Measurements from ENCODE around the gene DCDC2B. TPM values are rescaled to one million over a fixed set of nuclear protein-coding genes. Genes with fewer than 3 reads are reported as not detected.
"Not testable (repeated sequence)": the region's sequence is repeated elsewhere in the genome, so short reads cannot be mapped to it uniquely, and the experiment has no call there.

Gene DCDC2B
- not detected for total RNA-seq

DNA sequence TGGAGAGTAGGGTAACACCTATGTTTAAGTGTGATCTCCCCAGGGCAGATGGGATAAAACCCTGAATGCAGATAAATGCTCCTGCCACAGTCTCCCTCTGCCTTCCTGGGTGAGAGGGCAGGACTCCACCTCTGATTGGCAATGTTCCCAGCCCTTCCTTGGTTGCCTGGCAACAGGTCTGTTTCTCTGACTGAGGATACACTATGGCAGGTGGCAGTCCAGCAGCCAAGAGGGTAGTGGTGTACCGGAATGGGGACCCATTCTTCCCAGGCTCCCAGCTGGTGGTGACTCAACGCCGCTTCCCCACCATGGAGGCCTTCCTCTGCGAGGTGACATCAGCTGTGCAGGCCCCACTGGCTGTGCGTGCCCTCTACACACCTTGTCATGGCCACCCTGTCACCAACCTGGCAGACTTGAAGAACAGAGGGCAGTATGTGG lies at the start of gene DCDC2B:
TSS of gene DCDC2B (plus strand) at position 199 of the 438 bp plus-strand sequence. CDS start at position 204, 5 bp downstream.
- H3K4me3 Mint-ChIP-seq = no peak within 1 kb of the TSS
- DNase-seq (no peak), ATAC-seq (no peak)
- no peaks in the 10 kb centered on the region for H3K9me3 Mint-ChIP-seq
- H3K4me1 Mint-ChIP-seq (ENCODE audit: low read depth) = peaks cover 15% of the 10 kb centered on the region
- H3K27me3 Mint-ChIP-seq (ENCODE audit: low read depth) = no peaks in the 10 kb centered on the region
- no peaks in the 10 kb centered on the region for H3K36me3 Mint-ChIP-seq (ENCODE audit: insufficient read depth)

DNA sequence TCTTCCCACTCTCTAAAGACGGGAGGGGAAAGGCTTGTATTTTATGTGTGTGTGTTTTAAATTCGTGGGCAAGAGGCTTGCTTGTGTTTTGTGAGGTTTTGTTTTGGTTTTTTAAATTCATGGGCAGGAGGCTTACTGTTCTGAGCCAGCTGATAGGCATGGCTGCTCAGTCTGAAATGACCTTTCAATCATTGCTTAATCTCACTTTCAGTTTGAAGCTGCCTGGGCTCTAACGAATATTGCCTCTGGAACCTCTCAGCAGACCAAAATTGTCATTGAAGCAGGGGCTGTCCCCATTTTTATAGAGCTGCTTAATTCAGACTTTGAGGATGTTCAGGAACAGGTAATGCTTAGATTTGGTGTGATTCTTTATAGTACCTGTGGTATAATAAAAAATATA lies 49.7 kb upstream of the DCDC2B start:
- ATAC-seq = no peak
- no peaks in the 10 kb centered on the region for H3K4me1 Mint-ChIP-seq (ENCODE audit: low read depth)
- H3K36me3 Mint-ChIP-seq (ENCODE audit: insufficient read depth) = peaks cover 44% of the 10 kb centered on the region

DNA sequence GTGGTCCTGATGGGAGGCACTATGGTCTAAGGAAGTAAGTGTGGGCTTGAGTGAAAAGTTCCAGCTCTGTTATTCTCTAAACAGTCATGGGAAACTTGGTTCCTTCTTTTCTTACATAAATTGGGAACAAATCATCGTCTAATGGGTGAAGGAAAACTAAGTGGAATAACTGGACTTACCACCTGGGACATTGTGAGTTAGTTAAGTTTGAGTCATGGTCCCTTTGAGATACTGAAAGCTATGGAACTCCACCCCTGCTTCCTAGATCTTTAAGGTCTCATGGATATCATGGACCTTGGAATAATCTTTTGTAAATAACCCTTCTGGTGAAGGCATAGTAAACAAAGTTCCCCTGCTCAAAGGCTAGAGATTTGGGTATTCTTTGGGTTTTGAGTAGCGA lies 45.5 kb upstream of the DCDC2B start:
- no peaks in the 10 kb centered on the region for H3K27me3 Mint-ChIP-seq (ENCODE audit: low read depth)
- H3K9me3 Mint-ChIP-seq = no peaks in the 10 kb centered on the region
- ATAC-seq (no peak), DNase-seq (no peak)
- H3K36me3 Mint-ChIP-seq (ENCODE audit: insufficient read depth) = peaks cover 32% of the 10 kb centered on the region
- no peak overlapping the region for H3K4me3 Mint-ChIP-seq
- H3K4me1 Mint-ChIP-seq (ENCODE audit: low read depth) = no peaks in the 10 kb centered on the region

More for the DNA sequence above, 49.7 kb upstream of the DCDC2B start:
- no peak for DNase-seq
- Mint-ChIP-seq H3K27me3 (ENCODE audit: low read depth) (no peaks in the 10 kb centered on the region), H3K4me3 (no peak overlapping the region), H3K9me3 (no peaks in the 10 kb centered on the region)

DNA sequence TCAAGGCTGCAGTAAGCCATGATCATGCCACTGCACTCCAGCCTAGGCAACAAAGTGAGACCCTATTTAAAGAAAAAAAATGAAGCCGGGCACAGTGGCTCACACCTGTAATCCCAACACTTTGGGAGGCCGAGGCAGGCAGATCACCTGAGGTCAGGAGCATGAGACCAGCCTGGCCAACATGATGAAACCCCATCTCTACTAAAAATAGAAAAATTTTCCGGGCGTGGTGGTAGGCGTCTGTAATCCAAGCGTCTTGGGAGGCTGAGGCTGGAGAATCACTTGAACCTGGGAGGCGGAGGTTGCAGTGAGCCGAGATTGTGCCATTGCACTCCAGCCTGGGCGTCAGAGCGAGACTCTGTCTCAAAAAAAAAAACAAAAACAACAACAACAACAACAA lies 43.3 kb upstream of the DCDC2B start:
- H3K4me1 Mint-ChIP-seq (ENCODE audit: low read depth); H3K9me3 Mint-ChIP-seq; H3K27me3 Mint-ChIP-seq (ENCODE audit: low read depth); H3K4me3 Mint-ChIP-seq; DNase-seq; ATAC-seq: not testable (repeated sequence)
- peaks cover 33% of the 10 kb centered on the region for H3K36me3 Mint-ChIP-seq (ENCODE audit: insufficient read depth)

DNA sequence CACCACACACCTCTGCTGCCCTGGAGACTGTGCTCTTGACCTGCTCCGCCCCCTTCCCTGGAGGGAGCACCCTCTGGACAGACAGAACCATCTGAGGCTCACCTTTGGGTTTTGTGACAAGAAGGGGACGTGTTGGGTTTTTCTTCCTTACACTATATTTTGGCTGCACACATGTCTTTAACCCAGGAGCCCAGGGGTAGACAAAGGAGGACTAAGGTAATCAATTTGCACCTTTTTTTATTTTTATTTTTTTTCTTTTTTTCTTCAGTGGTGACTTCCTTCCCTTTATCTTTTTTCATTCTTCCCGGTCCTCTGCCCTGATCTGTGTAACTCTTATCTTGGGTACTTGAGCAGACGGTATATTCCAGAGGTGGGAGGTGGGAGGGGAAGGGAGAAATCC lies 37.9 kb upstream of the DCDC2B start:
- Mint-ChIP-seq H3K27me3 (ENCODE audit: low read depth) (no peaks in the 10 kb centered on the region), H3K9me3 (no peaks in the 10 kb centered on the region), H3K4me3 (no peak overlapping the region), H3K36me3 (ENCODE audit: insufficient read depth) (peaks cover 40% of the 10 kb centered on the region), H3K4me1 (ENCODE audit: low read depth) (peaks cover 9% of the 10 kb centered on the region)
- no peak for ATAC-seq
- no peak for DNase-seq

DNA sequence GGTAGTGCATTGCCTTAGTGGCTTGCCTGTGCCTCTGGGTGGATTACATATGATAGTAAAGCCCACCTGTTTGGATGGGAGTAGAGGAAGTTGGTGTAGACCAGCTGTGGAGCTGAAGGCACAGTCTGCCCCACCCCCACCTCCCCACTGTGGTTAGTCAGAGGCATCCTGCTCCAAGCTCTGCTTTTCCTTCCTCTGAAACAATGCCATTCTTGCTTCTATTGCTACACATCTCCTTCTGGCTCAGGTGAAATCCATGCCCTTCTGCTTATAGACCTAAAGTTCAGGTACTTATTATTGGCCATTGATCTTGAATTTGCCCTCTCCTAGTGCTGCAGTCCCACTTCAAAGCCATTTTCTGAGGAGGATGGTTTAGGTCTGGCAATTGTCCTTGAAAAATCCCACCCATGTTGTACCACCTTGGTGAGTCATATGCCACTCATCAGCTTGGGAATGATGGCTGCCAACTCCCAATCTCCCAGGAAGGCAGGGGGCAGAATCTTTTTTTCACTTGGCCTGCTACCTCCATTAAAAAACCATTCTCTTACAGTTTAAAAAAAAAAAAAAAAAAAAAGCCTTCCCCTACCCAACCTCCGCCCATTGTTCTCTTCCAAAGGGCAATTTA lies 36.2 kb upstream of the DCDC2B start:
- no peaks in the 10 kb centered on the region for H3K9me3 Mint-ChIP-seq
- no peaks in the 10 kb centered on the region for H3K27me3 Mint-ChIP-seq (ENCODE audit: low read depth)
- no peak for ATAC-seq
- peaks cover 31% of the 10 kb centered on the region for H3K36me3 Mint-ChIP-seq (ENCODE audit: insufficient read depth)
- DNase-seq = no peak
- H3K4me1 Mint-ChIP-seq (ENCODE audit: low read depth) = peaks cover 9% of the 10 kb centered on the region
- no peak overlapping the region for H3K4me3 Mint-ChIP-seq

DNA sequence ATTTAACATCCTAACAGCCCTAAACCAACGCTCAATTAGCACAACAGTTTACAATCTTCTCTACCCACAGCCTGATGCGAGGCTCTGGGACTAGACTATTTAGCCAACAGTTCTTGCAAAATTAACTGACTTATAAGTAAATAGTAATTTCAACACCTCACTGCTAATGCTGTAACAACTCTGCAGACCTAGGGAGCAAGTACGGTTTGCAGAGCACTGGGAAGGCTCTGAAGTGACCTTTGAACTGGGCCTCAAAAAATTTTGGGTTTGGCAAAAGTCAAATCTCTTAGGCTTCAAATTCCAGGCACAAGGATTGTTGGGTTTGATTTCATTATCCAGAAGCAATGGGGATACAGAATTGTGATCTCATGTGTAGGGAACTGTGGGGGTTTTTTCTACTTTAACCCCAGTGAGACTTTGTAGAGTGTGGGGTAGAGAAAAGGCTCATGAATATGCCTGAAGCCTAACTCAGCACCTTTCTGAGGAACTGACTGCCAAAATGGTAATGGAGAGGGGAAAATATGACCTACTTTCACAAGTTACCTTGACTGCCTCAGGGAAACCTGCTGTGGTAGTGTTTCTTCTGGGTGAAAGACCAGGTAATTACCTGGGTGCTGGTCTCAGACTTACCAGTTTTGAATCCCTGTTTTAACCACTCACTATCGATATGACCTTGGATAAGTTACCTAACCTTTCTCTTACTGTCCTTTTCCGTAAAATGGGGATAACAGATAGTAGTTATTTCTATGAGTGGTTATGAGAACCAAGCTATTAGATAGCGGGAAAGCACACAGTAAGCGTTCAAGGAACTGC lies 30.3 kb upstream of the DCDC2B start:
- no peak for DNase-seq
- Mint-ChIP-seq H3K27me3 (ENCODE audit: low read depth) (no peaks in the 10 kb centered on the region), H3K4me1 (ENCODE audit: low read depth) (peaks cover 32% of the 10 kb centered on the region), H3K4me3 (peak overlapping the region; percentile 94), H3K36me3 (ENCODE audit: insufficient read depth) (peaks cover 24% of the 10 kb centered on the region), H3K9me3 (no peaks in the 10 kb centered on the region)
- no peak for ATAC-seq

DNA sequence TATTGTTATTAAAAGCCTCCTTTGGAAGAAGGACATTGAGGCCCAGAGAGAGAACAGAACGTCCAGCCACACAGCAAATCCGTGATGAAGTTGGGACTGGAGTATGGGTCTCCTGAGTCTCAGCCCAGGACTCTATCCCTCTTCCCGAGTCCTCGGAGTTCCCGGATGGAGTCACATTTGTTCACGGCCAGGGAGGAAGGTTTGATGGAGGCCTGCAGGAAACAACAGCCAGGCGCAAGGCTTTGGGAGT lies 29.8 kb upstream of the DCDC2B start:
- Mint-ChIP-seq H3K36me3 (ENCODE audit: insufficient read depth) (peaks cover 27% of the 10 kb centered on the region), H3K9me3 (no peaks in the 10 kb centered on the region), H3K4me1 (ENCODE audit: low read depth) (peaks cover 35% of the 10 kb centered on the region), H3K4me3 (peak overlapping the region; percentile 94), H3K27me3 (ENCODE audit: low read depth) (no peaks in the 10 kb centered on the region)
- no peak for DNase-seq
- ATAC-seq = no peak

DNA sequence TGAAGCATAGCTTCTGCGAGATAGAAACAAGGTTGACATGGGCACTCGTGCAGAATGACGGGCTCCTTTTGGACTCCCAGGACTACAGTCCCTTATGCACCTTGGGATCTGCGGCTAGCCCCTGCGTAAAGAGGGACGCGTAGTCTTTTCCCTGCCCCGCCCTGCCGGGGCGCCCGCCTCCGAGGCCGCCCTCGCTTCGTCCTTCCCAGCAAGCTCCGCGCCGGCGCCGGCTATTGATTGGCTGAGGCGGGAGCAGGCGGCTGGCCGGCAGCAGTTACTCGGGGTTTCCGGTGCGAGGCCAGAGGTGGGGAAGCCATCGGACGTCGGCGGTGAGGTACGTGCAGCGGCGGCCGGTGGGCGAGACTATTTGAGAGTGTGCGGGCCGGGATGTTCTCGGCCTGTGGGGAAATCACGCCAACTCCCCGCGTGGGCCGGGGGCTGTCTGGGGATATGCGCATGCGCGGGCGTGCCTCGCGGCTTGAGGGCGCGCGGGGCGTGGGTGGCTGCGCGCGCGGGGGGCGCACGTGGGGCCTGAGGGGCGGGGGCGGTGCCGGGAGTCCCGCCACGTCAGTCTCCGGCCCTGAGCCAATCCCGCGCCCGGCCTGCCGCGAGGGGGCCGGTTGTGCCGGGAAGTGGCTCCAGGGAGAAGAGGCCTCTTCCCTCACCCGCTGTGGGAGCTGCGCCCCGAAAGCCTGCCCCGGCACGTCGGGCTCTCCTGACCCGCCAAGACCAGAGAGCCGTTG lies 29.3 kb upstream of the DCDC2B start, which contains the start of gene TXLNA:
TSS of gene TXLNA (plus strand) at position 233 of the 743 bp plus-strand sequence. CDS start 671 bp downstream, outside the sequence.
- H3K9me3 Mint-ChIP-seq = no peaks in the 10 kb centered on the region
- no peaks in the 10 kb centered on the region for H3K27me3 Mint-ChIP-seq (ENCODE audit: low read depth)
- peak; percentile 90 for DNase-seq
- peaks cover 32% of the 10 kb centered on the region for H3K36me3 Mint-ChIP-seq (ENCODE audit: insufficient read depth)
- ATAC-seq = peak; percentile 88
- H3K4me1 Mint-ChIP-seq (ENCODE audit: low read depth) = peaks cover 40% of the 10 kb centered on the region
- H3K4me3 Mint-ChIP-seq = peak within 1 kb of the TSS; percentile 94

DNA sequence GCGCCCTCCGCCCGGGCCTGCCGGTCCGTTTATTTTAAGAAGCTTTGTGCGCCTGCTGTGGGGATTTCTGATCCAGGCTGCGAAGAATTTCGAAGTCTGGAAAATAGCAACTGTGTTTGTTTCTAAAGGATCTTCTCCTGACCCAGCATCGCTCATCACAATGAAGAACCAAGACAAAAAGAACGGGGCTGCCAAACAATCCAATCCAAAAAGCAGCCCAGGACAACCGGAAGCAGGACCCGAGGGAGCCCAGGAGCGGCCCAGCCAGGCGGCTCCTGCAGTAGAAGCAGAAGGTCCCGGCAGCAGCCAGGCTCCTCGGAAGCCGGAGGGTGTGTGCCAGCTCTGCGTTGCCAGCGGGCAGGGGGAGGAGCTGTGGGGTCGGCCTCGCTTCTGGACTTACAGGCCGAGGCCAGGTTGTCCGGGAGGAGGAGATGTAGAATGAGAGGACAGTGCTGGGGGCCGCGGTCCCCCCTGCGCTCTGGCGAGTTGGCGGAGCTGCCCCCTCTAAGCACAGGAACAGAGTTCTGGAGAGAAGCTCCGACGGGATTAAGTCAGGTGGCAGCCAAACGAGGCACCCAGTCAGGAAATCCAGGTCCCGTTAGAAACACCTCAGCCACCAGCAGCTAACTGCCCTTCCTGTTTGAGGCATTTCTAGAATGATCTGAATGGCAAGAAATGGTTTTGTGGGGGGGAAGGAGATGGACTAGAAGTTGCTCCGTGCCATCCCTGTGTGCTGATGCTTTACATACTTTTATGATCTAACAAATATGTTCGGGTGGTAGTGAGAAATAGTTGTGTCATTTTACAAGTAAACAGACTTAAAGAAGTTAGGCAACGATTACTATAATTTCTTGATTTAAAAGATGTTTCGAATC lies 28.5 kb upstream of the DCDC2B start:
- H3K9me3 Mint-ChIP-seq = no peaks in the 10 kb centered on the region
- peaks cover 46% of the 10 kb centered on the region for H3K4me1 Mint-ChIP-seq (ENCODE audit: low read depth)
- peak overlapping the region; percentile 94 for H3K4me3 Mint-ChIP-seq
- H3K27me3 Mint-ChIP-seq (ENCODE audit: low read depth) = no peaks in the 10 kb centered on the region
- ATAC-seq = peak; percentile 33 to 35
- H3K36me3 Mint-ChIP-seq (ENCODE audit: insufficient read depth) = peaks cover 38% of the 10 kb centered on the region
- DNase-seq = peak; percentile 19

DNA sequence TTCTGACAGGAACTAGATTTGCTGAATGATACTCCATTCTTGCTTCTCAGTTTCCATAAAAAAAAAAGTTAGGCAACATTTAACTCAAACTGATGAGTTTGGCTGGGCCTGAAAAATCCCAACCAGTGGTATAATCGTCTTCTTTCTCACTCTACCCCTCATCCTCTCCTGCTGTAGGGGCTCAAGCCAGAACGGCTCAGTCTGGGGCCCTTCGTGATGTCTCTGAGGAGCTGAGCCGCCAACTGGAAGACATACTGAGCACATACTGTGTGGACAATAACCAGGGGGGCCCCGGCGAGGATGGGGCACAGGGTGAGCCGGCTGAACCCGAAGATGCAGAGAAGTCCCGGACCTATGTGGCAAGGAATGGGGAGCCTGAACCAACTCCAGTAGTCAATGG lies 27.8 kb upstream of the DCDC2B start:
- no peak for ATAC-seq
- H3K27me3 Mint-ChIP-seq (ENCODE audit: low read depth) = no peaks in the 10 kb centered on the region
- peaks cover 48% of the 10 kb centered on the region for H3K4me1 Mint-ChIP-seq (ENCODE audit: low read depth)
- DNase-seq = no peak
- H3K36me3 Mint-ChIP-seq (ENCODE audit: insufficient read depth) = peaks cover 40% of the 10 kb centered on the region
- H3K9me3 Mint-ChIP-seq = no peaks in the 10 kb centered on the region
- H3K4me3 Mint-ChIP-seq = peak overlapping the region; percentile 94

DNA sequence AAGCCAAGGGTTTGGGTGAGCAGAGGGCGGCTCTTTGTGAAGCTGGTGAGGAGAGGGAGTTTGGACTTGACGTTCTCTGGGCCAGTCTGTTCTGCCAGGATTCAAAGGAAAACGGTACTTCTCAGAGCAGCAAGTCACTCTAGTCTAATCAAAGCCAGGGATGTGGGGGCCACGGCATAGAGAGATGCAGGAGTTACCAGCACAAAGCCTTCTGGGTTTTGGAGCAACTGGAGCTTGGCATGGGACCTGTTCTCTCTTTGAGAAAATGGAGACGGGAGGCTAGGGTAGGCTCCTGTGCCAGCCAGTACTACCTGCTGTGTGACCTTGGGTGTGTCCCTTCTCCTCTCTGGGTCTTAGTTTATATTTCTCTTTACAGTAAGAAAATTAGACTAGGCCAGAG lies 27.3 kb upstream of the DCDC2B start:
- Mint-ChIP-seq H3K27me3 (ENCODE audit: low read depth) (no peaks in the 10 kb centered on the region), H3K4me3 (peak overlapping the region; percentile 94), H3K9me3 (no peaks in the 10 kb centered on the region), H3K36me3 (ENCODE audit: insufficient read depth) (peaks cover 45% of the 10 kb centered on the region), H3K4me1 (ENCODE audit: low read depth) (peaks cover 53% of the 10 kb centered on the region)
- DNase-seq (no peak), ATAC-seq (no peak)

DNA sequence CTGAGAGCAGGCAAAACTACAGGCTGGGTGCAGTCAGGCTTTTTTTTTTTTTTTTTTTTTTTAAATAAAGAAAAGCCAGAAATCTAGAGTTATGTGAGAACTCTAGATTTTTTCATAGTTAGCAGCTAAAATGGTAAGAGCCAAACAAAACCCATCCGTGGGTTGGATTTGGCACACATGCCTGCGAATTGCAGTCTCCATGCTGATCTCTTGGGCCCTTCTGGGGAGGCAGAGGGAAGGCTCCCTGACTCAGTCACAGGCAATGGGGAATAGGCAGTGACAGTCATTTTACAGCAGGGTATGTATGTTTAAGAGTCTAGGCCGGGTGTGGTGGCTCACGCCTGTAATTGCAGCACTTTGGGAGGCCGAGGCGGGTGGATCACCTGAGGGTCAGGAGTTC lies 26.8 kb upstream of the DCDC2B start:
- no peaks in the 10 kb centered on the region for H3K27me3 Mint-ChIP-seq (ENCODE audit: low read depth)
- H3K4me1 Mint-ChIP-seq (ENCODE audit: low read depth) = peaks cover 54% of the 10 kb centered on the region
- ATAC-seq = no peak
- H3K9me3 Mint-ChIP-seq = no peaks in the 10 kb centered on the region
- H3K36me3 Mint-ChIP-seq (ENCODE audit: insufficient read depth) = peaks cover 47% of the 10 kb centered on the region
- peak overlapping the region; percentile 94 for H3K4me3 Mint-ChIP-seq
- no peak for DNase-seq

DNA sequence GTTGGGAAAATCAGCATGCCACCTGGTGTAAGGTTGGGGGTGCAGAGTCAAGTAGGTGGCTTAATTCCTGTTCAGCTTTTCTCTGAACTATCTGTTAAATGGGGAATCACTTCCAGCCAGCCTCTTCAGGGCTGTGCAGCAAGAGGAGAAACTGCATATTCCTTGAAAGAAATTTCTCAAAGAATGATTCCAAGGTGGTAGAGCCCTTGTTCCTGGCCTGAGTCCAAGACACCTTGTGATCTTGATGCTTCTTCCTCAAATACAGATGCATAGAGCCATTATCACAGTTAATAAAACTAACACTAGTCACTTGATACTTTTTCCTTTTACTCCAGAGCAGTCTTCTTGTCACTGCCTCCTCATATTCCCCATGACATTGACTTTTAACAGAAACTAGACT lies 24.2 kb upstream of the DCDC2B start:
- peak overlapping the region; percentile 59 for H3K4me3 Mint-ChIP-seq
- no peak for ATAC-seq
- peaks cover 46% of the 10 kb centered on the region for H3K4me1 Mint-ChIP-seq (ENCODE audit: low read depth)
- DNase-seq = no peak
- H3K9me3 Mint-ChIP-seq = no peaks in the 10 kb centered on the region
- no peaks in the 10 kb centered on the region for H3K27me3 Mint-ChIP-seq (ENCODE audit: low read depth)
- peaks cover 59% of the 10 kb centered on the region for H3K36me3 Mint-ChIP-seq (ENCODE audit: insufficient read depth)

Measured in activated T-cell treated with anti-CD3 and anti-CD28 coated beads, Interleukin-2, amount 50 U/mL, for 4 hours (primary cell).